Uterus (tissue), 2 donors: ENCODE data around the gene PRRG4.

Experiments
- POLR2A ChIP-seq, 2 donors: fragments of 450-650 bp; IDR thresholded peaks; one replicate each; pipeline ENCODE4 v1.6.1; 2016; ENCODE audit warnings: antibody characterized with exemption in 2 of 2, mild to moderate bottlenecking in 1 of 2, moderate library complexity in 1 of 2
- TF ChIP-seq, protein P1 (sequence below), 4 experiments: fragments of 200-600 bp in 2 of 4; fragments of 450-650 bp in 2 of 4; sonication (generic) in 2 of 4; IDR thresholded peaks; one replicate each; pipeline ENCODE4 v1.5.1; 2016 to 2019; ENCODE audit warnings: antibody characterized with exemption in 4 of 4, mild to moderate bottlenecking in 2 of 4, moderate library complexity in 1 of 4

DNA sequence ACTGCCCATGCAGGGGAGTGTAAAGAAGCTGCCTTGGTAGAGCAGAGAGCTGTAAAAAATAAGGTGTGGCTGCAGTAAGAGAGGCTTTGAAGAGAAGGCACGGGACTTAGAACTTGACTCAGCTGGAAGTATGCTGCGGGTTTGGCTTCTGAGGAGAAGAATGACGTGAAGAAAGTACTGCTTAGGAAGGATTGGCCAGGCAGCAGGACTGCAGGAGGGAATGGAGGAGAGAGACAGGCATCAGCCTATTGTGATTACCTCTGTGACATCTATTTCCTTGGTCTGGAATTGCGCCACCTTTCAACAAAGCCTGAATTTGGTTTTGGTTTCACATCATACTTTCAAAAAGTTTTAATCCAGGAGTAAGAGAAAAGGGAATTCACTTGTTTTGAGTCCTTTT, 22.5 kb downstream of the PRRG4 start:
- no peak for TF ChIP-seq POLR2A (IDR thresholded peaks at IDR 0.05)
- TF ChIP-seq, protein P1, sequence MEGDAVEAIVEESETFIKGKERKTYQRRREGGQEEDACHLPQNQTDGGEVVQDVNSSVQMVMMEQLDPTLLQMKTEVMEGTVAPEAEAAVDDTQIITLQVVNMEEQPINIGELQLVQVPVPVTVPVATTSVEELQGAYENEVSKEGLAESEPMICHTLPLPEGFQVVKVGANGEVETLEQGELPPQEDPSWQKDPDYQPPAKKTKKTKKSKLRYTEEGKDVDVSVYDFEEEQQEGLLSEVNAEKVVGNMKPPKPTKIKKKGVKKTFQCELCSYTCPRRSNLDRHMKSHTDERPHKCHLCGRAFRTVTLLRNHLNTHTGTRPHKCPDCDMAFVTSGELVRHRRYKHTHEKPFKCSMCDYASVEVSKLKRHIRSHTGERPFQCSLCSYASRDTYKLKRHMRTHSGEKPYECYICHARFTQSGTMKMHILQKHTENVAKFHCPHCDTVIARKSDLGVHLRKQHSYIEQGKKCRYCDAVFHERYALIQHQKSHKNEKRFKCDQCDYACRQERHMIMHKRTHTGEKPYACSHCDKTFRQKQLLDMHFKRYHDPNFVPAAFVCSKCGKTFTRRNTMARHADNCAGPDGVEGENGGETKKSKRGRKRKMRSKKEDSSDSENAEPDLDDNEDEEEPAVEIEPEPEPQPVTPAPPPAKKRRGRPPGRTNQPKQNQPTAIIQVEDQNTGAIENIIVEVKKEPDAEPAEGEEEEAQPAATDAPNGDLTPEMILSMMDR (IDR thresholded peaks at IDR 0.05) = no peak
